Activated CD8-positive, alpha-beta T cell treated with anti-CD3 and anti-CD28 coated beads, Interleukin-2, amount 10 ng/mL, durations not matched to agents 7 days and 5 days (primary cell): ENCODE measurements around the gene EPHA2. TPM values are rescaled to one million over a fixed set of nuclear protein-coding genes. Genes with fewer than 3 reads are reported as not detected.

Experiments
- ATAC-seq: fragments of 150-1000 bp; cut with Tn5 transposase; one replicate; pipeline ENCODE4 v1.10.0; 2021; ENCODE audit warnings: moderate library complexity
- CTCF ChIA-PET: fragments of 350-600 bp; sonication (Branson Sonifier 250); formaldehyde crosslinking; loops from one replicate; lab custom pipeline; 2021; ENCODE audit warnings: antibody characterized with exemption; lab: Charles Lee
- POLR2A ChIA-PET: fragments of 350-600 bp; sonication (Branson Sonifier 250); formaldehyde crosslinking; loops from one replicate; lab custom pipeline; 2021; ENCODE audit warnings: antibody characterized with exemption; lab: Charles Lee
- DNase-seq: peaks from one replicate; pipeline ENCODE4 v3.0.0-alpha.2; 2020
- H3K27ac Mint-ChIP-seq: one replicate; pipeline ENCODE4 v1.8.0; 2021; ENCODE audit warnings: mild to moderate bottlenecking, mixed read lengths
- H3K27me3 Mint-ChIP-seq: one replicate; pipeline ENCODE4 v1.8.0; 2021; ENCODE audit warnings: low read depth, mixed read lengths
- H3K36me3 Mint-ChIP-seq: one replicate; pipeline ENCODE4 v1.8.0; 2021; ENCODE audit warnings: low read depth, mixed read lengths
- H3K4me1 Mint-ChIP-seq: one replicate; pipeline ENCODE4 v1.8.0; 2021; ENCODE audit warnings: low read depth, mixed read lengths
- H3K4me3 Mint-ChIP-seq: one replicate; pipeline ENCODE4 v1.8.0; 2021; ENCODE audit warnings: mild to moderate bottlenecking, mixed read lengths
- H3K9me3 Mint-ChIP-seq: one replicate; pipeline ENCODE4 v1.8.0; 2022; ENCODE audit warnings: mixed read lengths; ENCODE audit not compliant: insufficient read depth
- total RNA-seq, 2 experiments: library from RNA; stranded (reverse); gene quantifications; one replicate each; pipeline ENCODE4 v1.2.3, GENCODE V29; 2021

The EPHA2 gene
- total RNA-seq, 2 experiments from 2014 or later, result not detected

DNA sequence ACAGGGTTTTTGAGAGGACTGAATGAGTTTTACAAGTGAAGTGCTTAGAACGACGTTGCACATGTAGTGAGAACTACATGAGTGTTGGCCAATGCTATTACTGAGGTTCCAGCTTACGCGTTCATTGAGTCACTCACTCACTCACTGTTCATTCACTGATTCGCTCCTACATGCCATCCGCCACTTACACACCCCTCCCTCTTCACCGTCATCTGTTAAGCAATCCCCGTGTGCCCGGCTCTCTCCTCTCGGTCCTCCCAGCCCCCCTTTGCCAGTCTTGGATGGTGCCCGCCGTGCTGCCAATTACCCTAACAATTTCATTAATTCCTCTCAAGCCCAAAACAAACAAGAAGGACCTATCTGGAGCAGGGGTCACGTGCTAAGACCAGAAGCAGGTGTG is 27.3 kb upstream of the EPHA2 start:
- Mint-ChIP-seq H3K9me3 (no peaks in the 10 kb centered on the region), H3K27ac (no peak overlapping the region), H3K4me3 (no peak overlapping the region), H3K36me3 (no peaks in the 10 kb centered on the region), H3K27me3 (peaks cover 4% of the 10 kb centered on the region), H3K4me1 (no peaks in the 10 kb centered on the region)
- DNase-seq (no peak), ATAC-seq (no peak)
- ChIA-PET CTCF (interaction anchor here (9.9 kb wide), 1 partner anchor 104 kb away, joined by 244 read pairs; no protein-coding TSS in a partner anchor), POLR2A (no interaction called here)

DNA sequence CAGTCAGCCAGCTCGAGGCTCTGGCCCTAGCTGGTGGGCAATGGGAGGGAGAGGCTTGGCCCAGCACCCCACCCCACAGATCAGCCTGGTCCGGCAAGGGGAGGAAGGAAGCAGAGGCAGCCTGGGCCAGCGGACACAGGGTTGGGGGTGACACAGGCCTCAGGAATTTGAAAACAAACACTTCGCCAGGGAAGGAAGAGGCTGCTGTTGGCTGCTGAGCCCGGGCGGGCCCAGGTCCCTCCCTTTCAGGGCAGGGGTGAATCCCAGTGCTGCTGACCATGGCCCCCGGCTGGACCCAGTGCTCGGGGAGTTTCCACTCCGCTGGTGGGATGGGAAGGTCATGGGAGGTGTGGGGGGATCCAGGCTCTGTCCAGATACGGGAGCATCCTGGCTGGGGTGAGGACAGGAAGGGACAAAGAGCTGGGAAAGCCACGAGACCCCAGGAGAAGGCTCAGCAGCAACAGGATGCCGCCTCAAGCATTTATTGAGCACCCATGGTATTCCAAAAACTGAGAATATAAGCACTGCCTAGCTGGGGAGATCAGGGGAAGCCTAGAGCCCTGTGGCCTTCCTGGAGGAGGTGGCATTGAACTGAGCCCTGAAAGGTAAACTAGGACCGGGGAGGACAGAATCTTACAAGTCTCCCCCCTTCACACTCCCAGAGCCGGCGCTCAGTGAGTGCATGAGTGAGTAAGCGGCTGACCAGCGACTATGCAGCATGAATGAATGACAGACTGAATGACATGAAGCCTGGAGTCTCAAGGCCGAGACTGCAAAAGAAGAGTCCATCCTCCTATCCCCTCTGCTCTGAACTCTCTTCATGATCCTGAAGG is 26.2 kb upstream of the EPHA2 start:
- no peak overlapping the region for H3K27ac Mint-ChIP-seq
- DNase-seq, result no peak
- H3K36me3 Mint-ChIP-seq, result no peaks in the 10 kb centered on the region
- no peaks in the 10 kb centered on the region for H3K9me3 Mint-ChIP-seq
- POLR2A ChIA-PET, result no interaction called here
- H3K4me3 Mint-ChIP-seq, result no peak overlapping the region
- no peak for ATAC-seq
- CTCF ChIA-PET, result interaction anchor here (0.6 to 9.9 kb wide), 4 partner anchors 99 to 435 kb away, joined by 3 to 244 read pairs (median 10); no protein-coding TSS in a partner anchor
- no peaks in the 10 kb centered on the region for H3K4me1 Mint-ChIP-seq
- peaks cover 7% of the 10 kb centered on the region for H3K27me3 Mint-ChIP-seq

DNA sequence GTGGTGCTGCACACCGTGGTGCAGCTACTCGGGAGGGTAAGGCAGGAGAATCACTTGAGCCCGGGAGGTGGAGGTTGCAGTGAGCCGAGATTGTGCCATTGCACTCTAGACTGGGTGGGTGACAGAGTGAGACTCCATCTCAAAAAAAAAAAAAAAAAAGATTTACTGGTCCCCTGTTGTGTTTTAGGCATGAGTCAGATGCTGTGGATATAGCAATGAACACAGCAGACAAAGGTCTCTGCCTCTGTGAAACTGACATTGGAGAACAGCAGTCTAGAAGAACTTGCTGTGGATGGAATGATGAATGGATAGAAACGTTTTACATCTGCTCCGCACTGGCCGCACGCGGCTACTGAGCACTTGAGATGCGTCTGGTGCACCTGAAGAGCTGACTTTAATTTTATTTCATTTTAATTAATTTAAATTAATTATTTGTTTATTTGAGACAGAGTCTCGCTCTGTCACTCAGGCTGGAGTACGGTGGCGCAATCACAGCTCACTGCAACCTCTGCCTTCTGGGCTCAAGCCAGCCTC is 24.5 kb upstream of the EPHA2 start:
- ChIA-PET POLR2A (no interaction called here), CTCF (interaction anchor here (1.5 to 2.2 kb wide), 2 partner anchors 98 to 102 kb away, joined by 4 to 16 read pairs; no protein-coding TSS in a partner anchor)
- ATAC-seq (no peak), DNase-seq (no peak)
- Mint-ChIP-seq H3K27ac (no peak overlapping the region), H3K4me3 (no peak overlapping the region), H3K4me1 (no peaks in the 10 kb centered on the region), H3K9me3 (no peaks in the 10 kb centered on the region), H3K36me3 (no peaks in the 10 kb centered on the region), H3K27me3 (peaks cover 9% of the 10 kb centered on the region)

DNA sequence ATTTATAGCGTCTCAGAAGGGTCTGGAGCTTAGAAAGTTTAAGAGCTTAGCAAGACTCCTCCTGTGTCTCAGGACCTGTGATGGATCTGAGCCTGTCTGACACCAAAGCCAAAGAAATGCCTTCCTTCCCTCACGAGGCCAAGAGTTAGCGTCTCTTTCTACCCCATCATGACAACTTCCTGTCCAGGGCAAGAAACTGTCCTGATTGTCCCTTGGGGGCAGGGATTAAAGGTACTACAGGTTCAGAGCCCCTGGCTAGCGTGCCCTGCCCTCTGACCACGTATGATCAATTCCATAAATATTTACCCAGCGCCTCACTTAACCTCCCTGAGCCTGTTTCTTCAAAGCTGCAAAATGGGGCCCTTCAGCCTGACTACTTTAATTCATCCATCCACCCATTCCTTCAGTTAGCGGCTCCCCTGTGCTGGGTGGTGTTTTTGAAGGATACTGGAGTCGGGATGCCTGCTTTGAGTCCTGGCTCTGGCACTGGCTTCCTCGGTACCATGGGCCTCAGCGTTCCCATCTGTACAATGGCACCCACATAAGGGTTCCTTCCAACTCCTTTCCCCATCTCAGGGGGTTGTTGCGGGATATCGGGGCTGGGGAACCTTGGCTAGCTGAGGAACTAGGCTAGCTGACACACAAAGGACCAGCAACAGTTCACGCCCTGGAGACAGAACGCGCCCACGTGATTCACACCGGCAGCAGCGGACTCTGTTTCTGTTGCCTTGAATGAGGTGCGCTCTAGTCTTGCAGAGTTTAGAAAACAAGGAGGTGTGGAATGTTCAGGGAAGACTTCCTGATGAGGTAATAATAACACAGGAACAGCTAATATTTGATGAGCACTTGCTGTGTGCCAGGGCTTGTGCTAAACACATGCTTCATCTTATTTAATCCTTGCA is 23.0 kb upstream of the EPHA2 start:
- ATAC-seq (no peak), DNase-seq (no peak)
- Mint-ChIP-seq H3K9me3 (no peaks in the 10 kb centered on the region), H3K36me3 (no peaks in the 10 kb centered on the region), H3K4me1 (no peaks in the 10 kb centered on the region), H3K27me3 (peaks cover 9% of the 10 kb centered on the region), H3K4me3 (no peak overlapping the region), H3K27ac (no peak overlapping the region)
- ChIA-PET POLR2A (interaction anchor here (0.6 kb wide), 1 partner anchor 392 kb away, joined by 3 read pairs; no protein-coding TSS in a partner anchor), CTCF (interaction anchor here (0.9 to 1.6 kb wide), 2 partner anchors 98 to 100 kb away, joined by 3 to 4 read pairs; no protein-coding TSS in a partner anchor)

DNA sequence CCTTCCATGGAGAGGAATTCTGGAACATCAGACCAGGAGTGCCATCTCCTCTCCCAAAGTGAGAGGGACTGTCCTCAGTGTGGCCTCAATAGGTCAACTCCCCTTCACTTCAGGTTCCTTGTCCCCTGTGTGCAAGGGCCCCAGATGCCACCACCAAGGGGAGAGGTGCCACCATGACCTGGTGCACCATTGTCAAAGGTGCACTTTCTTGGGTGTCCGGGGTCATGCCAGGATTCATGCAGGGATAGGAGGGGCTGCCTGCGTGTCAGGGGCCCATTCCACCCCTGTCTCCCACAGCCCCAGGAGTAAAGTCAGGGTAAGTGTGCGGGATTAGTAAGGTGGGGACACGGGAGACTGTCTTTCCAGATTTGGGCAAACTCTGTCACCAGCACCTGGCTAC is 21.4 kb upstream of the EPHA2 start:
- DNase-seq, result no peak
- ATAC-seq, result no peak
- ChIA-PET CTCF (no interaction called here), POLR2A (no interaction called here)
- no peaks in the 10 kb centered on the region for H3K36me3 Mint-ChIP-seq
- H3K4me1 Mint-ChIP-seq, result no peaks in the 10 kb centered on the region
- H3K27me3 Mint-ChIP-seq, result peaks cover 9% of the 10 kb centered on the region
- H3K27ac Mint-ChIP-seq, result no peak overlapping the region
- H3K9me3 Mint-ChIP-seq, result no peaks in the 10 kb centered on the region
- no peak overlapping the region for H3K4me3 Mint-ChIP-seq

DNA sequence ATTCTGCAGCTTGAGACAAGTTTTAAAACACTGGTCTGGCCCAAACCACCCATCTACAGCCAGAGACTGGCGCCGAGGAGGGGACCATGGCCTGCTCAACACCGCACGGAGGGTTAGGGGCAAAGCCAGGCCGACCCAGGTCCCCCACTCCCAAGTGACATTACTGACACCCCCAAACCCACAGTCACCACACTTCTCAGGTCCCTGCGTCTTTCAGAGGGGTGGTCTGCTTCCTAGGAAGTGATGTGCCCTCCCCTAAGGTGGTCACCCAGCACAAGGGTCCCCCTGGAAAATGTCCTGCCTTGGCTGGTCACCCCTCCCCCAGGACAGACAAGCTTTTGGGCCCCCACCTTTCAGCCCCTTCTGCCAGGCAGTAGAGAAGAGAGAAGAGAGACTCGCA is 20.8 kb upstream of the EPHA2 start:
- DNase-seq (no peak), ATAC-seq (no peak)
- CTCF ChIA-PET, result interaction anchor here (0.8 kb wide), 1 partner anchor 98 kb away, joined by 3 read pairs; no protein-coding TSS in a partner anchor
- Mint-ChIP-seq H3K27me3 (peaks cover 9% of the 10 kb centered on the region), H3K27ac (no peak overlapping the region), H3K4me3 (no peak overlapping the region), H3K9me3 (no peaks in the 10 kb centered on the region), H3K36me3 (no peaks in the 10 kb centered on the region), H3K4me1 (no peaks in the 10 kb centered on the region)
- POLR2A ChIA-PET, result no interaction called here

DNA sequence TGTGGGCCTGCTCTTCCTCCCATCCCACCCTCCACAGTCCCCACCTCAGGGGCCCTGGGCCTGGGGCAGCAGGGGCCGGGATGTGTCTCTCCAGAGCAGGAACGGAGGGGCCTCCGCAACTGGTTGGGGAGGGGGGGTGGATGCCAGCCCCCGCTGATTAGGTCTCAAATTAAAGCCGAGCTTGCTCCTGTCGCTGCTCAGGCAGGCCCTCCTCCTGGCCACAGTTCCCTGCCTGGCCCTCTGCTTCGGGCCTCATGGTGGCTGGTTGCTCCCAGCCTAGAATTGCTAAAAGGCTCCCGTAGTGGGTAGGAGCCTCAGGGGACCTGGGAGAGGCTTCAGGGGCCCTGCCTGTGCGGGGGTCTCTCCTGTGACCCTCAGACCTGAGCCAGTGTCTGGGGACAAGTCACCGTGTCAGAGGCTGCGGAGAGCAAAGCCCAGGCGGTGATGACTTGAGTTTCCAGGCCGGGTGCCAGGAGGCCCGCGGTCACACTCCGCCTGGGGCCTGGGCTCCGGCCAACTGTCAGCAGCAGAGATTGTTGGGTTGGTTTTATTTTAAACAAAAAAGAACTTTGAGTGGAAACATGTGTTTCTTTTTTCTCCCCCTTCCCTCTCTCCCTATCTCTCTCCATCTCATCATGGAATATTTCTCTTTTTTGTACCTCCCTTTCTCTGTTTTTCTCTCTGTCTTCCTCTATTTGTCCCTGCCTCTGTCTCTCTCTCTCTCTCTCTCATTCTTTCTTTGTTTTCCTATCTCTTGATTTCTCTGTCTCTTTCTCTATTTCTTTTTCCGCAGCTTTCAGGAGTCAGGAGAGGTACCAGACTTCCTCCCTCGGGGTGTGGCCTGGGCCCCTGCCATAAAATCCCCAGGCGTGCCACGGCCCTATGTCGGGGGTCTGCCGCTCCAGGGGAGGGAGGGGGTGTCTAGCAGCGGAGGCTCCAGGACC is 20.0 kb upstream of the EPHA2 start:
- Mint-ChIP-seq H3K9me3 (no peaks in the 10 kb centered on the region), H3K36me3 (no peaks in the 10 kb centered on the region), H3K27ac (no peak overlapping the region), H3K4me1 (no peaks in the 10 kb centered on the region), H3K27me3 (peaks cover 12% of the 10 kb centered on the region), H3K4me3 (no peak overlapping the region)
- CTCF ChIA-PET, result interaction anchor here (0.8 kb wide), 1 partner anchor 97 kb away, joined by 3 read pairs; no protein-coding TSS in a partner anchor
- ATAC-seq, result no peak
- POLR2A ChIA-PET, result no interaction called here
- no peak for DNase-seq

DNA sequence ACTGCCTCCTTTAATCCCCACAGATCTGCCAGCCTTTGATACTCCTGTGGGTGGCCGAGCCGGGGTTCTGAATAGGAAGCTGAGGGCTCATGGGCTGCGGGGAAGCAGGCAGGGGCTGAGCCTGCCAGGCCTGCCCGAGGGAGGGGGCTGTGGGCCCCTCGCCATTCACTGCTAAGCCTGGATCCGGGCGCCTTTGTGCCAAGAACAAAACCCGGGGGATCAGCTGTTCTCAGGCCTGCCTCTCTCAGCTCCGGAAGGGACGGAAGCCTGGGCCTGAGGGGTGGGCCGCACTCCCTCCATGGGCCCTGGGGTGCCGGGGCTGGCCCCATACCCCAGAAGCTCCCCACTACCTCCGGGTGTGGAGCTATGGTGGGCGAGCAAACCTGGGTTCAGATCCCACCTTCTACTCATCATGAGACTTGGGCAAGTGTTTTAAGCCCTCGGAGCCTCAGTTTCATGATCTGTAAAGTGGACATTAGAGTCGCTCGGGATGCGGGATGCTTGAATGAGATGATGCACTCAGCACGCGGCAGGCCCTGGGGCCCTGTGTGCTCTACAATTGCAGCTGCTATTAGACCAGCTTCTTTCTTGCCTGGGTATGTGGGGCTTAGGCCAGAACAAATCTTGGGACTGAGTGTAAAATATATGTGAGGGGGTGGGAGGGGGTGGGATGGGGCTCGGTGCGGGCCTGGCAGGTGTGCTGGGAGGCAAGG is 19.2 kb upstream of the EPHA2 start:
- Mint-ChIP-seq H3K36me3 (no peaks in the 10 kb centered on the region), H3K4me1 (no peaks in the 10 kb centered on the region), H3K9me3 (no peaks in the 10 kb centered on the region), H3K27ac (no peak overlapping the region), H3K27me3 (peaks cover 18% of the 10 kb centered on the region), H3K4me3 (no peak overlapping the region)
- POLR2A ChIA-PET, result no interaction called here
- CTCF ChIA-PET, result no interaction called here
- DNase-seq (no peak), ATAC-seq (no peak)

DNA sequence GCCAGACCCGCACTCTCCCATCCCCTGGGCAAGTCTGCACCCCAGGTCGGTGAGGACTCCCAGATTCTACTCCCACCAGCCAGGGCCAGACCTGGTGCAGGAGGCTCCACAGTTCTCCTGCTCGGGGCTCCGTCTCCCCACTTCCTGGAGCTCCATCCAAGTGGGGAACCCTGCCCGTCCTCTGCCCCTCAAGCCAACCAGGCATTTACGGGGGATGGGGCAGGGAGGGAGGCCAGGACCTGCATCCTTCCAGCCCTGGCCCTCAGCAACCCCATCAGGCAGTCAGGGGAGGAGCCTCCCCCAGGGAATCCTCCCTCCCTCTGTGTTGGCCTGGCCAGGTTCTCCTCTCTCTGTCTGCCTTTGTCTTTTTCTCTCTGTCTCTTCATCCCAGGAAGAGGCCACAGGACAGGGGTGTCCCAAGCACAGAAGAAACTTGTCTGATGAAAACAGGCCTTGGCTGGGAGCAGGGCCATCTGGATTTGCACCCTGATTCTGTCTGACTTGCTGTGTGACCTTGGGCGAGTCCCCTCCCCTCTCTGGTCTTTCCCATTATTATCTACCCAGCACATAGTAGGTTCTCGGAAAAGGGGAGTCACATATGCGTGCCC is 18.5 kb upstream of the EPHA2 start:
- ChIA-PET CTCF (no interaction called here), POLR2A (no interaction called here)
- ATAC-seq (no peak), DNase-seq (no peak)
- Mint-ChIP-seq H3K4me3 (no peak overlapping the region), H3K36me3 (no peaks in the 10 kb centered on the region), H3K27ac (no peak overlapping the region), H3K9me3 (no peaks in the 10 kb centered on the region), H3K4me1 (no peaks in the 10 kb centered on the region), H3K27me3 (peaks cover 21% of the 10 kb centered on the region)
